Measurements from ENCODE around the gene CDX1.

The CDX1 gene

GRCh38 chr5:150163547-150164059 lies 3.0 kb upstream of the CDX1 start:
- DNase-seq = no peak

GRCh38 chr5:150164211-150164980 lies 2.2 kb upstream of the CDX1 start:
- no peak for DNase-seq

GRCh38 chr5:150166037-150166649 lies 435 bp upstream of the CDX1 start:
- DNase-seq = no peak

GRCh38 chr5:150167512-150167850 lies 903 bp downstream of the CDX1 start:
- DNase-seq = no peak

GRCh38 chr5:150167908-150168307 lies 1.3 kb downstream of the CDX1 start:
- no peak for DNase-seq

- no peak for DNase-seq
Measured at GRCh38 chr5:150168864-150169263, 2.3 kb downstream of the CDX1 start.

GRCh38 chr5:150172145-150172544 lies 5.6 kb downstream of the CDX1 start:
- DNase-seq = no peak

GRCh38 chr5:150172556-150172955 lies 6.0 kb downstream of the CDX1 start:
- DNase-seq = no peak

- no peak for DNase-seq
Measured at GRCh38 chr5:150173161-150173560, 6.6 kb downstream of the CDX1 start.

GRCh38 chr5:150174285-150174684 lies 7.7 kb downstream of the CDX1 start:
- DNase-seq = no peak

- no peak for DNase-seq
Measured at GRCh38 chr5:150175076-150175475, 8.5 kb downstream of the CDX1 start.

GRCh38 chr5:150175536-150175935 lies 9.0 kb downstream of the CDX1 start:
- no peak for DNase-seq

- no peak for DNase-seq
Measured at GRCh38 chr5:150176745-150177477, 10.3 kb downstream of the CDX1 start.

- DNase-seq = no peak
Measured at GRCh38 chr5:150177721-150178120, 11.1 kb downstream of the CDX1 start.

GRCh38 chr5:150178262-150178661 lies 11.7 kb downstream of the CDX1 start:
- DNase-seq = no peak

GRCh38 chr5:150179019-150179620 lies 12.5 kb downstream of the CDX1 start:
- DNase-seq = no peak

- DNase-seq = no peak
Measured at GRCh38 chr5:150180241-150181026, 13.9 kb downstream of the CDX1 start.

- DNase-seq = no peak
Measured at GRCh38 chr5:150181027-150181426, 14.4 kb downstream of the CDX1 start.

- DNase-seq = no peak
Measured at GRCh38 chr5:150181766-150182545, 15.4 kb downstream of the CDX1 start.

- no peak for DNase-seq
Measured at GRCh38 chr5:150182774-150183173, 16.2 kb downstream of the CDX1 start.

GRCh38 chr5:150183436-150183835 lies 16.9 kb downstream of the CDX1 start:
- DNase-seq = no peak

All from right kidney (tissue), 1 donor.